HG03045 (cell line): ENCODE results near the gene MDM4.

Source experiments
- ATAC-seq: cut with Tn5 transposase; IDR thresholded peaks from one replicate; pipeline ENCODE4 v1.9.1; 2021; ENCODE audit warnings: mild to moderate bottlenecking, moderate library complexity; ENCODE audit not compliant: unreplicated experiment

Gene MDM4

DNA sequence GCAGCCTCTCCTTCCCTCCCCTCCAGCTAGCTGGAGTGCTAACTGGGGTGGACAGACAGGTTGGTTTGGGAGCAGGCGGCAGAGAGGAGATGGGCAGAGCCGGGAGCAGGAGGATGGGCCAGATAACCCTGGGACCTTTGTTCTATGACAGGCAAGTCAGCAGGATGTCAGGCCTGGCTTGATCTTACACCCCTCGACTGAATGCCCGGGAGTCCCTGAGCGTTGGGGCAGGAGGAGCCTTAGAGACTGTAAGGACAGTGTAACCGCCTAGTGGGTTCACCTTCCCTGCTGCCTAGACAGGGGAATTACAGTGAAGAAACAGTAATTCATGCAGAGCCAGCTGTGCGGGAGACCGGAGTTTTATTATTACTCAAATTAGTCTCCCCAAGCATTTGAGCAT is 60.2 kb downstream of the MDM4 start:
- ATAC-seq, result no peak

- no peak for ATAC-seq
Measured at GRCh38 chr1:204577794-204578478, 61.7 kb downstream of the MDM4 start.

DNA sequence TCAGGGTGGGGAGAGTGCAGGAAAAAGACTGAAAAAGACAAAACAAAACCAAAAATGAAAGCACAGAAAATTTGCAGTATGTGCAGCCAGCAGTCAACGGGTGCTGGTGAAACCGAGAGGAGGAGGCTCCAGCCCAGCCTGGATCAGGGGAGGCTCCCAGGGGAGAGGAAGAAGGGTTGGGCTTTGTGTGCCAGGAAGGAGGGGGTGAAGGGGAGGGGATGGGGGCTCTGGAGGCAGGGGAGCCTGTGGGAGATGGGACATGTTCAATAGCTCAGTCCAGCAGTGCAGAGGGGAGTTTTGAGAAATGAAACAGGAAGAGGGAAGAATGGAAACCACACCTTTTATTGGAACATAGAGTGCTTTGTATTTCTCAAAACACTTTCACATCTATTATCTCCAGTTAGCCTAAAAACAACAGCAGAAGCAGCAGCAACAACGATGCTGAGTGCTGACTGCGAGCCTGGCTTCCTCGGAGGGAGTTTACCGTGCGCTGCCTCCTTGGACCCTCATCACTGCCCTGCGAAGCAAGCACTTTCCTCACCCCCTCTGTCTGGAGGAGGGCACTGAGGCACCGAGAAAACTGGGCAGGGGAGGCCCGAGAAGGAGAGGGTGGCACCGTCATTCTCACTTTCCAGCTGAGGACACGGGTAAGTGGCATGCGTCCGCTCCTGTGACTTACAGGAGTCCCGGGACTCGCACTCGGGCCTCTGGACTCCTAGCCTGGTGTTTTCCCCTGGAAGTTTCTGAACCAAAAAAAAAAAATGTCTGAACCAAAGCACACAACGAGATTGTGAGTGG is 62.9 kb downstream of the MDM4 start:
- ATAC-seq, result peak; percentile 64

DNA sequence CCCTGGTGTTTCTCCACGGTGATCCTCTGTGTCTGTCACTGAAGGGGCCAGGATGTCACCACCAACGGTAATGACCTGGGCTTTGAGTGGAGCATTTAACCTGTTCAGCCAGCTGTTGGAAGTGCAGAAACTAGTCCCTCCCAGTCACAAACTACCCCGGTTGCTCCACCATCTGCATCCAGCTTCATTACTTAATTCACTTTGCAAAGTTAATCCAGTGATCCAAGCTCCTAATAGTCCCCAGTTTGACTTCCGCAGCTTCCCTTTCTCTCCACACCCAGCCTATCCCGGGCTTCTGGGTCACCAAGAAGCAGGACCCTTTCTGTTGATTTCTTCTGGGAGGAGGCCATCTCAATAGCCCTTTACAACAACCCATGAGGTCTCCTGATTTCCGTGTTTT is 63.5 kb downstream of the MDM4 start:
- ATAC-seq, result no peak

DNA sequence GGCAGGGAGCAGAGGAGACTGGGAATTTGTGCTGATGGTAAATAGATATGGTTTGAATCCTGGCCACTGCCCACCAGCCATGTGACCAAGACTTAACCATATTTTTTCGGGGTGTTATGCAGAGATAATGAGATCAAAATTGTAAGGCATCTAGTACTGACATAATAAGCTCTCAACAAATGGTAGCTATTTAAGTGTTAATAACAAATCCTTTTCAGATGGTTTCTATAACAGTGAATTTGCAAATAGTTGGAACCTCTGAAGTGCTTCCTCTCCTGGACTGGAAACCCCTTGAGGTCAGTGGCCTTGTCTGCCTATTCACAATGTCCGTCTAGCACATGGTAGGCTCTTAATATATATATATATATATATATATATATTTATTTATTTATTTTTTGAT is 64.7 kb downstream of the MDM4 start:
- ATAC-seq, result no peak

- no peak for ATAC-seq
Measured at GRCh38 chr1:204581759-204582158, 65.6 kb downstream of the MDM4 start.

DNA sequence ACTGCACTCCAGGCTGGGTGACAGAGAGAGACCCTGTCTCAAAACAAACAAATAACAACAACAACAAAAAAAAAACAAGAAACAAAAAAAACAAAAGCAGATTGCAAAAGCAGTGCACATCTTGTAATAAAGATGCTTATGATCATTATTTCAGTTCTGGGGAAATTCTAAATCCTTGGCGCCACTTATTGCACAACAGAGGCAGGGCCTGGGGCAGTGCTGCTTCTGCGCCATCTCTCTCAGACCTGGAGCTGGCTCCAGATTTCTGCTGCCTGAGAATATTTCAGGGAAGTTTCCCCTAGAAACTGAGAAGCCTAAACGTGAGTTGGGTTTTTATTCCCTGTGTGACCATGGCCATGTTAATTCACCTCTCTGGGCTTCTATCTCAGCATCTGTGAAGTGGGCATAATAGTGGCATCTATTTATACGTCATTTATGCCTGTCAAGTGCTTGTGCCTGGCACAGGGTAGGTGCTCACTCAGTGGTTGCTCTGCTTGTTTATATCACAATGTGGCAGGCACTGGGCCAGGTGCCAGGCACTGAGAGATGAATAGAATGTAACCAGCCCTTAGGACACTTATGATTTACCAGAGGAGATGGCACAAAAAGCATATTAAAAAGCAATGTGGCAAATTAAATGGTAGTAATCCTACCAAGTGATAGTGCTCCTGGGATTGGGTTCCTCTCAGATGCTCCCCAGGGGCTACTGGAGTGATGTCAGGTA is 67.9 kb downstream of the MDM4 start:
- no peak for ATAC-seq

DNA sequence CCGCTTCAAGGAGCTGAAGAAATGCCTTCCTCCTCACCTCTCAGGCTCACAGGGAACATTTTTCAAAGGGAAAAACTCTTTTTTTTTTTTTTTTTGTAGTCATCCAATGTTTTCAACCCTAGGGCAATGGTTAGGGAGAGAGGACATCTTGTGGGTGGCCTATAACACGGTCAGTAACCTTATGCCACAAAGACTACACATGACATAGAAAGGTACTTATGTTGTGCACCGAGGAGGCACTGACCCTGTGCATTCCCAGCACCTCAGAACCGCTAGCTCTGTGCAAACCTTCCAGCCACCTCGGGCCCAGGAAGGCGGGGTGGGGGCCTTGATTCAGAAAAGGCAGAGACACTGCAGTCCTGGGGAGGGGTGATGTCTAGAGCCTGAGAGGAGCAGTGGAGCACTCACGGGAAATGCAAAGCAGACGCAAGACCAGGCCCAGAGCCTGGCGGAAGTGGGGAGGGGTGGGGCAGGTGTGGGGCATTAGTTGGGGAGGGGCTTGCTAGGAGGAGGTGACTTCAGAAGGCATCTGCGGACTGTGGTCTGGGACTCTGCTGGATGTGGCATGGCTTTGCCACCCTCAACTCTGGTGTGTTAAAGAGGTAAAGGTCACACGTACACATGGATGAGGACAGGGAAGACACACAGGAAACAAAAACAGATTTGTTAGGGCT is 68.6 kb downstream of the MDM4 start:
- ATAC-seq, result no peak

- ATAC-seq, result no peak
Measured at GRCh38 chr1:204587621-204588020, 71.4 kb downstream of the MDM4 start.

DNA sequence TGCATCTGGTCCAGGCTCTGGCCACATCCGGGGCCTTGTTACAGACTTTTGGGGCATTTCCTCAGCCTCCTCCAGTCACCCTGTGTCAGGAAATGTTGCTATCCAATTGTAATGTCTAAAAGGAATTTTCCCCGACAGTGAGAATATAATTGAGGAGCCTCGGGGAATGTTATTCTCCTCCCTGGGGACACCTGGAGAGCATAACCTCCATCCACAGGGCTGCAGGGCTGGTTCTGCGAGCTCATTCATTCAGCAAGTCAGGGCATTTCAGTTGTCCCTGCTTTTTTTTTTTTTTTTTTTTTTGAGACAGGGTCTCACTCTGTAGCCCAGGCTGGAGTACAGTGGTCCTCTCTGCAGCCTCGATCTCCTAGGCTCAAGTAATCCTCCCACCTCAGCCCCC is 72.6 kb downstream of the MDM4 start:
- ATAC-seq, result no peak

DNA sequence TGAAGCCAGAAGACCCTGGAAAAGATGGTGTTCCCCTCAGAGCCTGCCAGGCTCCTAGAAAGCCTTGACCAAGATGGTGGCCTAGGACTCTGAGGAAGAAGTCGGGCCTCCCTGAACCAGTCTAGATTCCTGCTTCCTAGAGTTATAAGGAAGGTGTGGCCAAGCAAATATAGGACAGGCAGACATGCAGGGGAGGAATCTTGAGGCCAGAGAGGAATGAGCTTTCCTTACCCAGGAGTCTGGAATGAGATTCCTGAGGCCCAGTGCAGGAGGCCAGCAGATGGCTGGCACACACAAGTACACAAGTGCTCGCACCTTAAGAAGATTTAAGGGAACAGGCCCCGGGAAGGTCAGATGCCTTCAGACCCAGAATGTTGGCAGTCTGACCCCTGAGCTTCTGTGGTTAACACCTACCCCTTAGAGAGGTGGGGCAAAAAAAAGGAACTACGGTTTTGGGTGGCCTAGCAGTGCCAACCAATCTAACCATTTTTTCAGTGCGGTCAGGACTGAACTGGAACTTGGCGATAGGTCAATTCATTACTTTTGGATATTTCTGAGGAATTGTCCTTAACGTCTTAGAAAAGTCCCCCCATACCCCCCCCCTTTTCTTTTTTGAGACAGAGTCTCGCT is 73.3 kb downstream of the MDM4 start:
- no peak for ATAC-seq

DNA sequence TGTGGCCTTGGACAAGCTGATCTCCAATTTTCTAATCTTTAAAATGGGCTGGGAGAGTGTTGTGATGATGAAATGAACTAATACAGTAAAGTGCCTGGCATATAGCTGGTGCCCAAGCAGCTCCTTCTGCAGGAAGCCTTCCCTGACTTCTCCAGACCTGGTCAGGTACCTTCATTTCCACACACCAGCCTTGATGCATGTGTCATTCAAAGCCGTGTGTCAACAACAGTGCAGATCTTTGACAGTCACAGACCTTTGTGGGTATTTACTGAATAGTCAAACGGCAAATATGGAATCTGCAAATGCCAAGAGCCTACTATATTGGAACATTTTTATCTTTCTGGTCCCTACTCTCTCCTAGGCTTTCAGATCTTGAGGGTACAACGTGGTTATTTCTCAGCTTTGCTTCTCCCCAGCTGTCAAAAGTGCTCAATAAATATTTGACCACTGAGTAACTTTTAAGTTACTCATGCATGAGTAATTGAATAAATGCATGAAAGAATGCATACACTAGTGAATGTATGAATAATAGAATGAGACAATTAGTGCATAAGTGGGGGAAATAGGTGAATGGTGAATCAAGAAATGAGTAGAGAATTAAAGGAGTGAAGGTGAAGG is 75.4 kb downstream of the MDM4 start:
- no peak for ATAC-seq

DNA sequence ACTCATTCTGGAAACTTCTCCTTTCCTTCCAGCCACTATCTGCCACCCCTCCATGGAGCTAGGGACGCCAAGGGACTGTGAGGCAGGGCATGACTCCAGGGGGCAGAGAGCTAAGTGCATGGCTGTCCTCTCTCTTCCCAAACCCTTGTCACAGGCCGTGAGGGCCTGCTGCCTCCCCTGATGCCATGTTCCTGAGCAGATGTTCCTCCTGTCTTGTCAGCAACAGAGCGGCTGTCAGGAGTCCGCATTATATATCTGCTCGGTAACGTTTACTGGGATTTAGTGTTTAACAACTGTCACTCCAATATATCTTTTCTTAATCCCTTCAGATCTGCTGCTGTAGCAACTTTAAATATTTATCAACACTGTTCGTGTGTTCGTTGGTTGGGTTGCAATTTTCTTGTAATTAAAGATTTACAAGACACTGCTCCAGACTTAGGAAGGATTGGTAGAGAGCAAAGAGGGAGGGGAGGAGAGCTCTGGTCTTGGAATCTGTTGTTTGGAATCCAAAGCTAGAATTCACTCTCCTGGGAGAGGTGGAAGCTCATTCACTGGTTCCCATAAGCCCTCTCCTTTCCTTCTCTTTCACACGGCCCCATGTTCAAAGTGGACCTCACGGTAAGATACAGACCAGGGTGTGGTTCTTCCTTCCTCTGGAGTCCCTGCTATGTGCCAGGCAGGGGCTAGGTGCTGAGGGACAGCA is 76.2 kb downstream of the MDM4 start:
- ATAC-seq, result no peak

DNA sequence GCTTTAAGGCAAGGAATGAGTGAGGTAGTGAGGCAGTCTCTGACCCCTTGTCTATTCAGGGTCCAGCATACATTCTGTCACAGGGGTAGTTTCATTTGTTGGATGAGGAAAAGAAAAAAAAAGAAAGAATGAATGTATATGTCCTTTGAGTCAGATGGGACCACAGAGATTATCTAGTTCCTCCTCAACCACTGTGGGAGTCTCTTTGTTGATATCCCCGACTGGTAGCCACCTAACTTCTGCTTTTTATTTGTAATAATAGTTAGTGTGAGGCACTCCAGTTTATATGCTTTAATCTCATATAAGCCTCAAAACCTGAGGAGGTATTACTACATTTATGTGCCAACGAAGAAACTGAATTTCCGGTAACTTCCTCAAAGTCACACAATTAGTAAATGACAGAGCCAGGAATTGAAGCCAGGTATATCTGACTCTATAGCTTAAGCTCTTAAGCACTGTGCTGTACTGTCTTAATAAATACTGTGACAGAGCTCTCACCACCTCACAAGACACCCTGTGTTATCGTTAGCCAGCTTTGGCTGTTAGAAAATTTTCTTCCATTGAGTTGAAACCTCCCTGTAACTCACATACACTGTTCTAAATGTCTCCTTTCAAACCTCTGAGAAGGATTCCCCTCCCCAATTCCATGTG is 82.2 kb downstream of the MDM4 start:
- ATAC-seq, result no peak

DNA sequence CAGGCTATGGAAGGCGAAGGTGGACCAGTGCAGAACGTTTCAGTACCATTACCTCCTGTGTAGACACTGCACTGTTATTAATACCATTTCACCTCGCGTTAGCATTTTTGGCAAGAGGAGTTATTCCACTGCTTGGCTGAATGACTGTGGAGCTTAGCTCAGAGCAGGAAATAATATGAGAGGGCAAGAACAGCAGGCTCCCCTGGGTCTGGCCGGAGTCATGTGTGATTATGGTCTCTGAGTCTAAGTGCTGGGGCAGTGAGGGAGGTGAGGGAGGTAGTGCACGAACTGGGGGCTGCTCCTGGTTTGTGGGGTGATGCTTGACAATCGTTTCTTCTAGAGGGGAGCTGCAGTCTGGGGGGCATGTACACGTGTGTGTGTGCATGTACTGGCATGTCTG is 82.9 kb downstream of the MDM4 start:
- ATAC-seq, result no peak

GRCh38 chr1:204599596-204599995 is 83.4 kb downstream of the MDM4 start:
- ATAC-seq, result no peak

GRCh38 chr1:204600203-204600602 is 84.0 kb downstream of the MDM4 start:
- no peak for ATAC-seq

DNA sequence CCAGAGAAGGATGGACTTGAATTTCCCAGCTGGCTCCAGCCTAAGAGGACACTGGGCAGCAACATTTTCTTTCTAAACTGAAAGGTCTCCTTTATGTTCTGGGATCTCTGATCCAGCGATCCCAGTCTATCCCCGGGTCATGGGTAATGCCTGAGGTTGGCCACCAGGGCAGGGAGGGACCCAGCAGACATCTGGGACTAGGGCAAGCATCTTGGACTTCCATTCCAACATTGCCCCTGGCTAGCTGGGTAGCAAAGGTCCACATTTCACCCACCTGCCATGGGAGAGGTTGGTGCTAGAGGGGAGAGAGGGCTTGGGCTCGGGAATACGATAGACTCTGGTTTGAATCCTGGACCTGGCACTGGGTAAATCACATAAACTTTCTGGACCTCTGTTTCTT is 84.8 kb downstream of the MDM4 start:
- no peak for ATAC-seq

GRCh38 chr1:204602111-204602579 is 85.9 kb downstream of the MDM4 start:
- no peak for ATAC-seq
